DMS79 (cell line): ENCODE measurements around the gene GAS2L1.
A peak's percentile ranks its signal among the peaks of the same experiment; 100 is the strongest.
"Not testable (repeated sequence)": the region's sequence is repeated elsewhere in the genome, so short reads cannot be mapped to it uniquely, and the experiment has no call there.

Source experiments
- DNase-seq: peaks from one replicate; lab custom pipeline; 2025; lab: John Stamatoyannopoulos, UW

The GAS2L1 gene

GRCh38 chr22:29342577-29343312 is 36.3 kb downstream of the GAS2L1 start:
- DNase-seq: no peak

GRCh38 chr22:29343313-29343805 is 36.9 kb downstream of the GAS2L1 start:
- peak; percentile 68 for DNase-seq

GRCh38 chr22:29344137-29344536 is 37.7 kb downstream of the GAS2L1 start:
- DNase-seq: peak; percentile 51

- DNase-seq: not testable (repeated sequence)
These were observed 38.4 kb downstream of the GAS2L1 start for GRCh38 chr22:29344889-29345288.

- DNase-seq: no peak
These were observed 39.5 kb downstream of the GAS2L1 start for GRCh38 chr22:29345932-29346331.

GRCh38 chr22:29346659-29347058 is 40.2 kb downstream of the GAS2L1 start:
- no peak for DNase-seq

GRCh38 chr22:29348041-29348440 is 41.6 kb downstream of the GAS2L1 start:
- DNase-seq: no peak

- DNase-seq: no peak
These were observed 42.5 kb downstream of the GAS2L1 start for GRCh38 chr22:29348956-29349355.

- DNase-seq: no peak
These were observed 44.6 kb downstream of the GAS2L1 start for GRCh38 chr22:29351042-29351441.

GRCh38 chr22:29351891-29352290 is 45.4 kb downstream of the GAS2L1 start:
- no peak for DNase-seq

GRCh38 chr22:29352778-29353177 is 46.3 kb downstream of the GAS2L1 start:
- no peak for DNase-seq

GRCh38 chr22:29353286-29353685 is 46.8 kb downstream of the GAS2L1 start:
- DNase-seq: no peak

- no peak for DNase-seq
These were observed 47.4 kb downstream of the GAS2L1 start for GRCh38 chr22:29353860-29354259.

- not testable (repeated sequence) for DNase-seq
These were observed 50.9 kb downstream of the GAS2L1 start for GRCh38 chr22:29357193-29357890.

- no peak for DNase-seq
These were observed 53.0 kb downstream of the GAS2L1 start for GRCh38 chr22:29359469-29359868.
